Testis (tissue), 2 donors: Measurements from ENCODE around the gene SELENOM.

Experiments used
- CTCF ChIP-seq, 3 experiments: fragments of 450-650 bp in 2 of 3; fragments of 200-600 bp in 1 of 3; sonication (generic) in 1 of 3; IDR thresholded peaks; one replicate each; pipeline ENCODE4 v1.5.1; 2016 to 2019; ENCODE audit warnings: antibody characterized with exemption in 3 of 3, mild to moderate bottlenecking in 2 of 3, moderate library complexity in 1 of 3
- POLR2A ChIP-seq: fragments of 450-650 bp; IDR thresholded peaks from one replicate; pipeline ENCODE4 v1.6.1; 2017; ENCODE audit warnings: antibody characterized with exemption, mild to moderate bottlenecking, moderate library complexity

GRCh38 chr22:31094741-31095140 is 12.6 kb downstream of the SELENOM start:
- TF ChIP-seq CTCF (IDR thresholded peaks at IDR 0.05) (no peak), POLR2A (no peak)
